ENCODE results near the gene NCAM2. TPM values are rescaled to one million over a fixed set of nuclear protein-coding genes. Genes with fewer than 3 reads are reported as not detected.

The NCAM2 gene
- total RNA-seq, 4 donors from 2014 or later = 1.1 to 3.9 (median 2.7) TPM

- no peak for TF ChIP-seq CTCF (IDR thresholded peaks at IDR 0.05; ENCODE audit: low read depth)
These were observed 297.1 kb downstream of the NCAM2 start for GRCh38 chr21:21295303-21295702.

- no peak for TF ChIP-seq CTCF (IDR thresholded peaks at IDR 0.05; ENCODE audit: low read depth)
These were observed 299.0 kb downstream of the NCAM2 start for GRCh38 chr21:21297211-21297610.

GRCh38 chr21:21301013-21301412 lies 302.8 kb downstream of the NCAM2 start:
- TF ChIP-seq CTCF (IDR thresholded peaks at IDR 0.05; ENCODE audit: low read depth) = no peak

- no peak for TF ChIP-seq CTCF (IDR thresholded peaks at IDR 0.05; ENCODE audit: low read depth)
These were observed 311.3 kb downstream of the NCAM2 start for GRCh38 chr21:21309510-21309909.

- TF ChIP-seq CTCF (IDR thresholded peaks at IDR 0.05; ENCODE audit: low read depth) = no peak
These were observed 326.1 kb downstream of the NCAM2 start for GRCh38 chr21:21324297-21324696.

- no peak for TF ChIP-seq CTCF (IDR thresholded peaks at IDR 0.05; ENCODE audit: low read depth)
These were observed 334.3 kb downstream of the NCAM2 start for GRCh38 chr21:21332492-21332891.

GRCh38 chr21:21341041-21341440 lies 342.8 kb downstream of the NCAM2 start:
- no peak for TF ChIP-seq CTCF (IDR thresholded peaks at IDR 0.05; ENCODE audit: low read depth)

All from subcutaneous adipose tissue (tissue), 4 donors.